Measurements from ENCODE around the gene STIM2.
A peak's percentile ranks its signal among the peaks of the same experiment; 100 is the strongest.

Gene STIM2

GRCh38 chr4:26856906-26857277 is 3.7 kb upstream of the STIM2 start:
- no peak for TF ChIP-seq POLR2A (IDR thresholded peaks at IDR 0.05; ENCODE audit: low read depth, low read length)
- no peak for DNase-seq (ENCODE audit: insufficient read length, low spot score)
- no peak for FAIRE-seq

GRCh38 chr4:26857278-26858034 is 3.2 kb upstream of the STIM2 start:
- no peak for FAIRE-seq
- peak; percentile 67 for TF ChIP-seq POLR2A (IDR thresholded peaks at IDR 0.05; ENCODE audit: low read depth, low read length)
- peak; percentile 66 for DNase-seq (ENCODE audit: insufficient read length, low spot score)

- no peak for DNase-seq (ENCODE audit: insufficient read length, low spot score)
- no peak for FAIRE-seq
- TF ChIP-seq POLR2A (IDR thresholded peaks at IDR 0.05; ENCODE audit: low read depth, low read length), result no peak
These were observed 2.4 kb upstream of the STIM2 start for GRCh38 chr4:26858035-26858918.

GRCh38 chr4:26858947-26859401 is 1.7 kb upstream of the STIM2 start:
- FAIRE-seq, result no peak
- no peak for DNase-seq (ENCODE audit: insufficient read length, low spot score)
- no peak for TF ChIP-seq POLR2A (IDR thresholded peaks at IDR 0.05; ENCODE audit: low read depth, low read length)

GRCh38 chr4:26859762-26860156 is 882 bp upstream of the STIM2 start:
- no peak for DNase-seq (ENCODE audit: insufficient read length, low spot score)
- TF ChIP-seq POLR2A (IDR thresholded peaks at IDR 0.05; ENCODE audit: low read depth, low read length), result no peak
- no peak for FAIRE-seq

- TF ChIP-seq POLR2A (IDR thresholded peaks at IDR 0.05; ENCODE audit: low read depth, low read length), result no peak
- FAIRE-seq (no peak), DNase-seq (ENCODE audit: insufficient read length, low spot score) (peak; percentile 5)
These were observed 337 bp downstream of the STIM2 start for GRCh38 chr4:26860922-26861433.

- TF ChIP-seq POLR2A (IDR thresholded peaks at IDR 0.05; ENCODE audit: low read depth, low read length), result peak; percentile 47; the same call in 1 of the 2 replicates
- peak; percentile 16 for DNase-seq (ENCODE audit: insufficient read length, low spot score)
- FAIRE-seq, result no peak
These were observed 969 bp downstream of the STIM2 start for GRCh38 chr4:26861434-26862186.

GRCh38 chr4:26862381-26862915 is 1.8 kb downstream of the STIM2 start:
- DNase-seq (ENCODE audit: insufficient read length, low spot score) (no peak), FAIRE-seq (no peak)
- TF ChIP-seq POLR2A (IDR thresholded peaks at IDR 0.05; ENCODE audit: low read depth, low read length), result no peak

- TF ChIP-seq POLR2A (IDR thresholded peaks at IDR 0.05; ENCODE audit: low read depth, low read length), result no peak
- no peak for FAIRE-seq
- no peak for DNase-seq (ENCODE audit: insufficient read length, low spot score)
These were observed 2.9 kb downstream of the STIM2 start for GRCh38 chr4:26863512-26863911.

GRCh38 chr4:26864899-26865298 is 4.3 kb downstream of the STIM2 start:
- no peak for DNase-seq (ENCODE audit: insufficient read length, low spot score)

GRCh38 chr4:26866203-26866602 is 5.6 kb downstream of the STIM2 start:
- FAIRE-seq, result no peak
- no peak for TF ChIP-seq POLR2A (IDR thresholded peaks at IDR 0.05; ENCODE audit: low read depth, low read length)
- no peak for DNase-seq (ENCODE audit: insufficient read length, low spot score)

More at GRCh38 chr4:26864899-26865298, 4.3 kb downstream of the STIM2 start:
- no peak for FAIRE-seq
- TF ChIP-seq POLR2A (IDR thresholded peaks at IDR 0.05; ENCODE audit: low read depth, low read length), result no peak

GRCh38 chr4:26866781-26867180 is 6.1 kb downstream of the STIM2 start:
- FAIRE-seq, result no peak

GRCh38 chr4:26867914-26868684 is 7.5 kb downstream of the STIM2 start:
- TF ChIP-seq POLR2A (IDR thresholded peaks at IDR 0.05; ENCODE audit: low read depth, low read length), result no peak
- DNase-seq (ENCODE audit: insufficient read length, low spot score), result no peak
- no peak for FAIRE-seq

More at GRCh38 chr4:26866781-26867180, 6.1 kb downstream of the STIM2 start:
- DNase-seq (ENCODE audit: insufficient read length, low spot score), result no peak
- TF ChIP-seq POLR2A (IDR thresholded peaks at IDR 0.05; ENCODE audit: low read depth, low read length), result no peak

Measured in H54 (cell line).